Measurements from ENCODE around the gene DCAF6.

GRCh38 chr1:168057921-168058320, 121.4 kb downstream of the DCAF6 start:
- TF ChIP-seq ZNF384 (IDR thresholded peaks at IDR 0.05), result no peak
- no peak for TF ChIP-seq TARDBP (IDR thresholded peaks at IDR 0.05)
- no peak for TF ChIP-seq BHLHE40 (IDR thresholded peaks at IDR 0.05; ENCODE audit: borderline replicate concordance)
- no peak for TF ChIP-seq FOXM1 (IDR thresholded peaks at IDR 0.05; ENCODE audit: borderline replicate concordance)
- TF ChIP-seq LEF1 (IDR thresholded peaks at IDR 0.05; ENCODE audit: borderline replicate concordance), result no peak
- no peak for TF ChIP-seq FOXA1 (IDR thresholded peaks at IDR 0.05)
- TF ChIP-seq L3MBTL2 (conservative IDR thresholded peaks at IDR 0.05), result no peak
- TF ChIP-seq ELF4 (IDR thresholded peaks at IDR 0.05), result no peak
- TF ChIP-seq NFRKB (IDR thresholded peaks at IDR 0.05), result no peak
- TF ChIP-seq SP1 (IDR thresholded peaks at IDR 0.05), result no peak
- no peak for TF ChIP-seq HDGF (IDR thresholded peaks at IDR 0.05; ENCODE audit: borderline replicate concordance)
- TF ChIP-seq CTBP1 (IDR thresholded peaks at IDR 0.05; ENCODE audit: borderline replicate concordance), result no peak

Measured in HEK293T (cell line).